HEK293T (cell line): ENCODE results near the gene ITGB8.
A peak's percentile ranks its signal among the peaks of the same experiment; 100 is the strongest.

ENCODE experiments used
- CTCF ChIA-PET: fragments of 350-600 bp; formaldehyde crosslinking; extraction: SDS; loops from one replicate; lab custom pipeline; 2021; ENCODE audit warnings: antibody characterized with exemption, inconsistent platforms; lab: Yijun Ruan, JAX
- POLR2A ChIA-PET: fragments of 350-600 bp; formaldehyde crosslinking; extraction: SDS; loops from one replicate; lab custom pipeline; 2020; ENCODE audit warnings: antibody characterized with exemption, inconsistent platforms; lab: Yijun Ruan, JAX
- DNase-seq: peaks from one replicate; pipeline ENCODE4 v3.0.0; 2012; ENCODE audit warnings: mixed read lengths; ENCODE audit errors: extremely low spot score
- ARNT ChIP-seq: fragments of 450-650 bp; IDR thresholded peaks from 2 replicates; pipeline ENCODE4 v1.6.1; 2017; ENCODE audit warnings: mild to moderate bottlenecking
- BHLHE40 ChIP-seq: fragments of 450-650 bp; IDR thresholded peaks from 2 replicates; pipeline ENCODE4 v1.6.1; 2016; ENCODE audit warnings: mild to moderate bottlenecking, moderate library complexity, borderline replicate concordance
- CTBP1 ChIP-seq: fragments of 450-650 bp; IDR thresholded peaks from 2 replicates; pipeline ENCODE4 v1.6.1; 2016; ENCODE audit warnings: borderline replicate concordance
- ELF4 ChIP-seq: fragments of 450-650 bp; IDR thresholded peaks from 2 replicates; pipeline ENCODE4 v1.6.1; 2017; ENCODE audit warnings: antibody characterized with exemption
- FOXA1 ChIP-seq: fragments of 450-650 bp; IDR thresholded peaks from 2 replicates; pipeline ENCODE4 v1.6.1; 2016; ENCODE audit warnings: mild to moderate bottlenecking
- FOXK2 ChIP-seq: fragments of 450-650 bp; IDR thresholded peaks from 2 replicates; pipeline ENCODE4 v1.6.1; 2016; ENCODE audit warnings: mild to moderate bottlenecking
- FOXM1 ChIP-seq: fragments of 450-650 bp; IDR thresholded peaks from 2 replicates; pipeline ENCODE4 v1.6.1; 2017; ENCODE audit warnings: mild to moderate bottlenecking, borderline replicate concordance
- HDGF ChIP-seq: fragments of 450-650 bp; IDR thresholded peaks from 2 replicates; pipeline ENCODE4 v1.6.1; 2017; ENCODE audit warnings: antibody characterized with exemption, borderline replicate concordance
- L3MBTL2 ChIP-seq: fragments of 450-650 bp; conservative IDR thresholded peaks from 2 replicates; pipeline ENCODE4 v1.6.1; 2016; ENCODE audit warnings: mild to moderate bottlenecking
- LEF1 ChIP-seq: fragments of 450-650 bp; IDR thresholded peaks from 2 replicates; pipeline ENCODE4 v1.6.1; 2017; ENCODE audit warnings: mild to moderate bottlenecking, borderline replicate concordance
- NFRKB ChIP-seq: fragments of 450-650 bp; IDR thresholded peaks from 2 replicates; pipeline ENCODE4 v1.6.1; 2016; ENCODE audit warnings: mild to moderate bottlenecking, moderate library complexity
- SP1 ChIP-seq: fragments of 450-650 bp; IDR thresholded peaks from 2 replicates; pipeline ENCODE4 v1.6.1; 2017
- SUZ12 ChIP-seq: fragments of 450-650 bp; IDR thresholded peaks from 2 replicates; pipeline ENCODE4 v1.6.1; 2016; ENCODE audit warnings: mild to moderate bottlenecking
- TARDBP ChIP-seq: fragments of 450-650 bp; IDR thresholded peaks from 2 replicates; pipeline ENCODE4 v1.6.1; 2016
- ZNF384 ChIP-seq: fragments of 450-650 bp; IDR thresholded peaks from 2 replicates; pipeline ENCODE4 v1.6.1; 2016
- TF ChIP-seq, protein P1 (sequence below): fragments of 450-650 bp; IDR thresholded peaks from 2 replicates; pipeline ENCODE4 v1.6.1; 2016

ITGB8 gene

DNA sequence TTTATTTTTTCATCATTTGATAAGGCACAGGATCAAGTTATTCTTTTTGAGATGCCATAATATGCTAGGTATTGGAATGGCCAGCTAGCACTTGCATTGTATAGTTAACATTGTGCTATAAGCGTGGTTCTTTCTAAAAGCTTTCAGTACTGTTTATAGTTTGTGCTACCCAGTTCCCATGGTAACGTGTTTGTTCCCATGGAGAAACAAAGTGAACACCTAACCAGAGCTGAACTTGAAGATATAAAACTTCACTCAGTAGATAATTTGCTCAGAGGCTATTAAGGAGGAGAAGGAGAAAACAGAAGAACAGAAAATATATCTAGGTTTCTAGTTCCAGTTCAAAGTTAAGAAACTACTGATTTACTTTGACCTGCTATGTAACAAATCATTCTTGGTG, 23.6 kb upstream of the ITGB8 start:
- TF ChIP-seq, protein P1, sequence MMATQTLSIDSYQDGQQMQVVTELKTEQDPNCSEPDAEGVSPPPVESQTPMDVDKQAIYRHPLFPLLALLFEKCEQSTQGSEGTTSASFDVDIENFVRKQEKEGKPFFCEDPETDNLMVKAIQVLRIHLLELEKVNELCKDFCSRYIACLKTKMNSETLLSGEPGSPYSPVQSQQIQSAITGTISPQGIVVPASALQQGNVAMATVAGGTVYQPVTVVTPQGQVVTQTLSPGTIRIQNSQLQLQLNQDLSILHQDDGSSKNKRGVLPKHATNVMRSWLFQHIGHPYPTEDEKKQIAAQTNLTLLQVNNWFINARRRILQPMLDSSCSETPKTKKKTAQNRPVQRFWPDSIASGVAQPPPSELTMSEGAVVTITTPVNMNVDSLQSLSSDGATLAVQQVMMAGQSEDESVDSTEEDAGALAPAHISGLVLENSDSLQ = no peak
- TF ChIP-seq SUZ12 (no peak), LEF1 (no peak), SP1 (no peak), HDGF (no peak), FOXM1 (no peak)
- DNase-seq = no peak
- CTCF ChIA-PET = no interaction called here
- POLR2A ChIA-PET = no interaction called here

DNA sequence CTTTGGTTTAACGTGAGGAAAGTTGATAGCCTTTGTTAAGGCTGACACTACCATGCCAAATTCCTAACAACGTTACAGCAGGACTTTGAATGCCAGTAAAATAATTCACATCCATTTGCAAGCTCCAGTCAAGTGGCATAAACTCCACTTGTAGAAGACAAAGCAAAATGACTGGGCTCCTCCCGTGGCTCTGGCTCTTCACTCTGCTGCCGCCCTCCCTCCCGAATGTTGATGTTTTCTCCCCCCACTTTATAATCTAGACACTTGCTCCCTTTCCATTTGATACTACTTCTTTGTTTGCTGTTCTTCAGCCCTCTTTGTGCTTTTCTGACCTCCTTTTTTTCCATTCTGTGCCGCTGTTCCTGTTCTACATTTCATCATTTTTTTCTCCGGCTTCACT, 22.8 kb upstream of the ITGB8 start:
- TF ChIP-seq FOXA1 (no peak), HDGF (no peak), ZNF384 (no peak), NFRKB (no peak), CTBP1 (no peak), FOXM1 (no peak), ELF4 (no peak), ARNT (no peak), SP1 (no peak), L3MBTL2 (no peak), TARDBP (no peak), SUZ12 (no peak), BHLHE40 (no peak), LEF1 (no peak), FOXK2 (no peak)
- TF ChIP-seq, protein P1 = no peak
- no peak for DNase-seq
- CTCF ChIA-PET = no interaction called here
- POLR2A ChIA-PET = no interaction called here

DNA sequence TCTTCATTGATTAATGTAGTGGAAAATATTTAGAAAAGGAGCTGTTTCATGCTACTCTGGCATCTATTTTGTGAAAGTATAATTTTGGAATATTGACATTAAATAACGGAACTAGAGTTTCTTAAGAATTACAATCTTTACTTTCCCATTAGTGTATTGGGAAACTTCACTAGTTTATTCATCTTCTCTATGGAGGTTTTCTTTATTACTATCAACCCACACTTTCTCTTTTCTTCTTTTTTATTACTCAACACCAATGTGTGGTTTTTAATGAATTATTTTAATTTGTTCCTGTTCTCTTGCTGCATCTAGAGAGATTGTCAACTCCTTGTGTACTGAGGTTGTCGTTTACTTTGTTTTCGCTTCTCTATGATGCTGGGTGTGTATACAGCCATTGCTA, 20.4 kb upstream of the ITGB8 start:
- TF ChIP-seq CTBP1 (no peak), ELF4 (no peak), L3MBTL2 (no peak), TARDBP (no peak), SUZ12 (no peak), LEF1 (no peak), FOXM1 (no peak), HDGF (no peak), FOXK2 (no peak), NFRKB (no peak), FOXA1 (no peak), ZNF384 (no peak), ARNT (no peak), BHLHE40 (no peak)
- TF ChIP-seq, protein P1 = no peak
- DNase-seq = no peak
- POLR2A ChIA-PET = no interaction called here
- CTCF ChIA-PET = interaction anchor here (0.7 to 1.0 kb wide), 2 partner anchors 152 to 1005 kb away, joined by 3 to 4 read pairs; no protein-coding TSS in a partner anchor

DNA sequence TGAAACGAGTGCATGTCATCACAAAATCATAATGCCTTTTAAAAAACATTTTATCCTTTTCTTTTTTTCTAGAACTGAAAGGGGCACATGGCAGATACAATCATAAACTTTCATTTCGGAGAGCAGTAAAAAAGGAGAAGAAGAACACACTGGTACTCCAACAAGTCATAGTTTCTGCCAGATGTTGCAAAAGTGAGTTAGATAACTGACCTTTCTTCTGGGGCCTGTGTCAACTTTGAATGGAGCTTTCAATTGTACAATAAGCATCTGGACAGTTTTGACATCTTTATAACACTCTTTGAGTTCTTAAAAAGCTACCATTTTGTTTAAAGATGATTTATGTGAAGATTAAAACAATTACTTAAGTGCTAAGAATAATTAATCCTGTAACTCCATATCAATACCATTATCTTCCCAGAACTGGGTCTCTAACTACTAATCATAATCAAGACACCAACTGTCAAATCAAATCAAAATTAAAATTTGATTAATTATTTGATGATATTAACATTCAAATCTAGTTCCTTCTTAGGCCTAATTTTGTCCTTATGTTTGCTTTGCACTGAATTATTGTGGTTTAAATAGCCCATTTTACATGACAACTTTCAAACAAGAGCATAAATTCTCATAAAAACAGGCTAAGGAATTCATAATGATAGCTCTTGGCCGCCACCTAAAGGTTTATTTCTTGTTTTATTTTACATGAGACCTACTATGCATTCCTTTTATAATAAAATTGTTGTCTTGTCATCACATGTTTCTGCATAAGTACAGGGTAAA, 19.5 kb upstream of the ITGB8 start:
- no peak for TF ChIP-seq SP1
- TF ChIP-seq FOXM1 = no peak
- TF ChIP-seq, protein P1 = 0 out of 2 replicates have a peak, but pooled peaks have one; percentile 2
- no peak for DNase-seq
- ChIA-PET CTCF (interaction anchor here (0.6 to 1.0 kb wide), 2 partner anchors 152 to 326 kb away, joined by 4 read pairs; no protein-coding TSS in a partner anchor), POLR2A (interaction anchor here (0.6 kb wide), 1 partner anchor 19 kb away, joined by 4 read pairs; the partner anchor contains the start of gene ITGB8)

DNA sequence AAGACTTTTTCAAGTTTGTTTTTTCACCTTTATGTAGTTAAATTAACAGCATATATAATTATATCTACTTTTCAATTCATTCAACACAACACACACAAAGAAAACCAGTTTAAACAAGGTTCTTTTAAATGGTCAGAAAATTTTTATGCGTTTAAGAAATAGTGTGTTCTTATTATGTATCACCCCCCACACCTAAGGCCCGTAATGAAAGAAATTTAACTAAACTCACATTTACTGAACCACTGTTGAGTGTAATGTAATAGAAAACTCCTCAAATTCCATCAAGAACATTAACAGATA, 19.0 kb upstream of the ITGB8 start:
- DNase-seq = no peak
- CTCF ChIA-PET = no interaction called here
- POLR2A ChIA-PET = no interaction called here
- TF ChIP-seq ZNF384 (no peak), ARNT (no peak), HDGF (no peak), FOXA1 (no peak), SP1 (no peak)

DNA sequence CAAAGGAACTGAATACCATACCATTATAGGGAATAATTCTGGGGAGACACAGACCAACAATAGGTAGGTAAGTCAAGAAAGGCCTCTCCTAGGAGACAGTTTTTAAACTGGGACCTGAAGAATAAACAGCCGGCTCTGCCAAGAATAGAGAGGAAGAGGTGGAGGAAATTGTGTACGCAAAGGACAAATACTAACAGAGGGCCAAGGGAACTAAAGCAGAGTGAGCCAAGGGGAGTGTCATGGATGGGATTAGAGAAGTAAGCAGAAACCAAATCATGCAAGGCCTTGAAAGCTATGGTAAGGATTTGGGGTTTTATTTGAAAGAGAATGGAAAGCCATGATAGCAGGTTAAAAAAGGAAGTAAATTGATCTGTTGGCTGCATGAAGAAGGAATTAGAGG, 18.1 kb upstream of the ITGB8 start:
- POLR2A ChIA-PET = no interaction called here
- TF ChIP-seq, protein P1 = no peak
- CTCF ChIA-PET = no interaction called here
- DNase-seq = no peak
